A673 (cell line): ENCODE data around the gene CTNNA2.

Experiments used
- CTCF ChIP-seq: fragments of 300-800, 200-600 bp; sonication (generic); conservative IDR thresholded peaks from 2 replicates; pipeline ENCODE4 v1.5.1; 2017; ENCODE audit warnings: low read depth, mild to moderate bottlenecking, antibody characterized with exemption, low read length, moderate library complexity, mixed read lengths
- EZH2 ChIP-seq: fragments of 200-600 bp; sonication (generic); IDR thresholded peaks from 2 replicates; pipeline ENCODE4 v1.6.1; 2017; ENCODE audit warnings: borderline replicate concordance, low read depth, mild to moderate bottlenecking, mixed read lengths, antibody characterized with exemption, low read length; ENCODE audit not compliant: poor library complexity, severe bottlenecking

GRCh38 chr2:80634590-80634989, 1121.7 kb downstream of the CTNNA2 start:
- TF ChIP-seq CTCF = no peak
- no peak for TF ChIP-seq EZH2
